NCI-H1417 (cell line): ENCODE measurements around the gene PAX9.

Source experiments
- DNase-seq, 3 experiments: peaks; one replicate each; lab custom pipeline; 2025; lab: John Stamatoyannopoulos, UW

Gene PAX9

GRCh38 chr14:36726128-36726527 is 64.5 kb downstream of the PAX9 start:
- DNase-seq, result peak in 1 of 3 experiments; percentile 31
